CD4-positive, alpha-beta memory T cell (primary cell): ENCODE measurements around the gene CEP70. TPM values are rescaled to one million over a fixed set of nuclear protein-coding genes. Genes with fewer than 3 reads are reported as not detected.
"Not testable (repeated sequence)": the region's sequence is repeated elsewhere in the genome, so short reads cannot be mapped to it uniquely, and the experiment has no call there.

ENCODE experiments used
- CTCF ChIA-PET: fragments of 350-600 bp; sonication (Branson Sonifier 250); formaldehyde crosslinking; loops from one replicate; lab custom pipeline; 2021; ENCODE audit warnings: inconsistent platforms; ENCODE audit not compliant: partially characterized antibody; lab: Charles Lee
- POLR2A ChIA-PET: fragments of 350-600 bp; sonication (Branson Sonifier 250); formaldehyde crosslinking; loops from one replicate; lab custom pipeline; 2021; ENCODE audit not compliant: partially characterized antibody; lab: Charles Lee
- DNase-seq, 5 donors: peaks; one replicate each; pipeline versions ENCODE4 v3.0.0 to v3.0.0-alpha.2; 2020 to 2022; ENCODE audit warnings: mixed read lengths in 1 of 5
- H3K27ac ChIP-seq: one replicate; pipeline ENCODE4 v1.7.0; 2013; ENCODE audit warnings: low read depth, low read length
- H3K27me3 ChIP-seq: 2 replicates; pipeline ENCODE4 v1.7.0; 2013; ENCODE audit warnings: mild to moderate bottlenecking, low read length, moderate library complexity; ENCODE audit not compliant: insufficient read depth
- H3K36me3 ChIP-seq: 2 replicates; pipeline ENCODE4 v1.7.0; 2013; ENCODE audit warnings: mild to moderate bottlenecking, low read length, moderate library complexity; ENCODE audit not compliant: insufficient read depth
- H3K4me1 ChIP-seq: 2 replicates; pipeline ENCODE4 v1.7.0; 2013; ENCODE audit warnings: mild to moderate bottlenecking, low read length, moderate library complexity; ENCODE audit not compliant: insufficient read depth
- H3K4me3 ChIP-seq, 2 donors: one replicate each; pipeline ENCODE4 v1.7.0; 2013; ENCODE audit warnings: low read length in 2 of 2, mild to moderate bottlenecking in 1 of 2
- H3K9me3 ChIP-seq, 2 donors: one replicate each; pipeline ENCODE4 v1.7.0; 2013; ENCODE audit warnings: low read length in 2 of 2, control low read depth in 1 of 2; ENCODE audit not compliant: control insufficient read depth in 1 of 2
- H3K27ac Mint-ChIP-seq, 7 donors: one replicate each; pipeline ENCODE4 v1.8.0; 2020 to 2021; ENCODE audit warnings: mixed read lengths in 7 of 7, mild to moderate bottlenecking in 6 of 7, inconsistent platforms in 3 of 7, moderate library complexity in 3 of 7
- H3K27me3 Mint-ChIP-seq, 2 donors: one replicate each; pipeline ENCODE4 v1.8.0; 2020 to 2021; ENCODE audit warnings: mixed read lengths in 2 of 2
- H3K36me3 Mint-ChIP-seq, 2 donors: one replicate each; pipeline ENCODE4 v1.8.0; 2020 to 2021; ENCODE audit warnings: mixed read lengths in 2 of 2, inconsistent platforms in 1 of 2, mild to moderate bottlenecking in 1 of 2
- H3K4me1 Mint-ChIP-seq, 4 donors: one replicate each; pipeline ENCODE4 v1.8.0; 2020 to 2021; ENCODE audit warnings: mixed read lengths in 4 of 4, mild to moderate bottlenecking in 1 of 4
- H3K4me3 Mint-ChIP-seq, 8 donors: one replicate each; pipeline ENCODE4 v1.8.0; 2020 to 2021; ENCODE audit warnings: mixed read lengths in 8 of 8, mild to moderate bottlenecking in 7 of 8, moderate library complexity in 6 of 8, inconsistent platforms in 3 of 8
- H3K9me3 Mint-ChIP-seq, 8 donors: one replicate each; pipeline ENCODE4 v1.8.0; 2020 to 2021; ENCODE audit warnings: mixed read lengths in 8 of 8, mild to moderate bottlenecking in 5 of 8, inconsistent platforms in 3 of 8, moderate library complexity in 1 of 8
- intact Hi-C: fragments of 100-400 bp; cut with micrococcal nuclease; formaldehyde crosslinking; loops from one replicate; pipeline ENCODE4 v1.15.1; 2023
- polyA plus RNA-seq, 2 donors: library from polyadenylated mRNA; unstranded; fragments of 300-500 nt; fragmentation: Illumina TruSeq; gene quantifications; one replicate each; pipeline ENCODE4 v1.2.3, GENCODE V29; 2021
- total RNA-seq, 2 experiments: library from RNA; stranded (reverse); gene quantifications; one replicate each; pipeline ENCODE4 v1.2.3, GENCODE V29; 2021

CEP70 gene
- total and polyA plus RNA-seq, 4 experiments from 2014 or later, result 6.7 to 28.0 (median 17.2) TPM

DNA sequence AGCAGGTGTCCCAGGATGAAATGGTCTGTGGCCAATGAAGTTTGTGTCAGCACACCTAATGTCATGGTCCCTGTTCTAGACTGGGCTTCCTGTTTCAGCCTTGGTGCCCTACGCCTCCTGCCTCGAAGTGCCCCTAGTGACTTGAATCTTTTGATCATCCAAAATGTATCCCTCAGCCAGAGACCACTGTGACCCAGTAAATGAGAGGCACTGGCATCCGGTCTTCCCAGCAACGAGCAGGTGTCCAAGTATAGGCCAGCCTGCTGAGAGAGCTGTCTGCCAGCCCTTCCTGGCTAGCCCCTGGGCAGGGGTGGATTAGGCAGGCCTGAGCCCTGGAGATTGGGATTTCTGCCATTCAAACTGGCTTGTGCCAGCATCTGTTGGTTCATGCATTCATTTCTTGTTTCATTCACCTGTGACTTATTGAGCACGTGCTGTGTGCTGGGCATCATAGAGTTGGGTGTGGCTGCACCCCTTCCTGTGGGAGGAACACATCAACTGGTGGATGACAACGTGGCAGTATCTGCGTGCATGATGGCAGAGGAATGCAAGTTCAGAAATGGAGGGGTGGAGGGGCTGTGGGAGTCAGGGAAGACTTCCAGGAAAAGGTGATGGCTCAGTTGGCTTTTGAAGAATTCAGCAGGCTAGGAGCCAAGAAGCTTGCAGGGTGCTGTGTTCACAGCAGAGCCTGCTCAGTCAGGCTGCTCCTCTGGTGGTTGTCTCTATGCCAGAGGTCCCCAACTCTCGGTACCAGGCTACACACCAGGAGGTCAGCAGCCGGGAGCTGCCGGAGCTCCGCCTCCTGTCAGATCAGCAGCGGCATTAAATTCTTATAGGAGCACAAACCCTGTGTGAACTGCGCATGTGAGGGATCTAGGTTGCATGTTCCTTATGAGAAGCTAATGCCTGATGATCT is 138.0 kb downstream of the CEP70 start:
- DNase-seq, result no peak
- Histone ChIP-seq H3K9me3 (no peaks in the 10 kb centered on the region), H3K4me3 (no peak overlapping the region), H3K4me1 (peaks cover 7% of the 10 kb centered on the region), H3K36me3 (no peaks in the 10 kb centered on the region), H3K27me3 (no peaks in the 10 kb centered on the region), H3K27ac (no peak overlapping the region)
- CTCF ChIA-PET, result interaction anchor here (1.2 kb wide), 2 partner anchors 10 to 38 kb away, joined by 3 read pairs; no protein-coding TSS in a partner anchor
- intact Hi-C loops, result no loop called here
- peaks cover 0 to 4% of the 10 kb centered on the region in 2 donors for H3K27me3 Mint-ChIP-seq
- peak overlapping the region in 1 of 7 donors; percentile 27 for H3K27ac Mint-ChIP-seq
- peaks cover 3 to 16% (median 10%) of the 10 kb centered on the region in 4 donors for H3K4me1 Mint-ChIP-seq
- POLR2A ChIA-PET, result no interaction called here
- H3K9me3 Mint-ChIP-seq, result peaks cover 0 to 2% (median 0%) of the 10 kb centered on the region in 8 donors
- no peak overlapping the region for H3K4me3 Mint-ChIP-seq
- no peaks in the 10 kb centered on the region for H3K36me3 Mint-ChIP-seq

DNA sequence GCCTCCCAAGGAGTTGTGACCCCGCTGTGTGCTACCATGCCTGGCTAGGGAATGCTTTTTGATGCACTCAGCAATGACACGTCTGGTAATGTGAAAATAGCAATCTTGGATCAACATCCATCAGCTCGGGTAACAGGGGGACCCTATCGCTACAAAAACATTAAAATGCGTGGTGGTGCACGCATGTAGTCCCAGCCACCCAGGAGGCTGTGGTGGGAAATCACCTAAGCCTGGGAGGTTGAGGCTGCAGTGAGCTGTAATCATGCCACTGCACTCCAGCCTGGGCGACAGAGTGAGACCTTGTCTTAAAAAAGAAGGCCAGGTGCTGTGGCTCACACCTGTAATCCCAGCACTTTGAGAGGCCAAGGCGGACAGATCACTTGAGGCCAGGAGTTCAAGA is 140.1 kb downstream of the CEP70 start:
- CTCF ChIA-PET, result not testable (repeated sequence)

DNA sequence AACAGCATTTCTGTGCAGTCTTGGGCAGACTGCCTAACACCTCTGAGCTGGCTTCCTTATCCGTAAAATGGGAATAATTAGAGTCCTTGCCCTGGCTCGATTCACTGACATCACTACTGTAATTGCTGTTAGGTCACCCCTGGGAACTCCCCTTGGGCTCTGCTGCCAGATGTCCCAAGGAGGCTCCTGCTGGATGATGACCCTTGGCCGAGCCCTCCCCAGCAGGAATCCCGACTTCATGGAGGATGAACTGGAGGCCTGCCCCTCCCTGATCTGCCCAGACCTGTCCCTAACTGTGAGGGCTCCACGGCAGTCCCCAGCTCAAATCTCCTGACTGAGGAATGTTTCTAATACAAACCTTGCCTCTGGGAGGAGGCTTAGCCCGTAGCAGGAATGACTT is 141.6 kb downstream of the CEP70 start:
- Mint-ChIP-seq H3K4me3 (no peak overlapping the region), H3K4me1 (peaks cover 3 to 16% (median 10%) of the 10 kb centered on the region in 4 donors), H3K9me3 (peaks cover 0 to 2% (median 0%) of the 10 kb centered on the region in 8 donors), H3K27me3 (peaks cover 0 to 4% of the 10 kb centered on the region in 2 donors), H3K27ac (no peak overlapping the region), H3K36me3 (no peaks in the 10 kb centered on the region)
- ChIA-PET POLR2A (no interaction called here), CTCF (no interaction called here)
- Histone ChIP-seq H3K36me3 (no peaks in the 10 kb centered on the region), H3K4me3 (no peak overlapping the region), H3K9me3 (no peaks in the 10 kb centered on the region), H3K27me3 (no peaks in the 10 kb centered on the region), H3K4me1 (peaks cover 7% of the 10 kb centered on the region), H3K27ac (no peak overlapping the region)
- DNase-seq, result no peak
- intact Hi-C loops, result no loop called here

More for the DNA sequence above, 140.1 kb downstream of the CEP70 start:
- H3K27me3 Mint-ChIP-seq, H3K9me3 Mint-ChIP-seq, H3K9me3 ChIP-seq, H3K4me3 ChIP-seq, H3K27ac ChIP-seq, H3K4me1 ChIP-seq, H3K27ac Mint-ChIP-seq, H3K27me3 ChIP-seq, H3K4me3 Mint-ChIP-seq, intact Hi-C loops, DNase-seq, H3K36me3 Mint-ChIP-seq, POLR2A ChIA-PET, H3K36me3 ChIP-seq: not testable (repeated sequence)
- H3K4me1 Mint-ChIP-seq, result peaks cover 3 to 16% (median 10%) of the 10 kb centered on the region in 4 donors

DNA sequence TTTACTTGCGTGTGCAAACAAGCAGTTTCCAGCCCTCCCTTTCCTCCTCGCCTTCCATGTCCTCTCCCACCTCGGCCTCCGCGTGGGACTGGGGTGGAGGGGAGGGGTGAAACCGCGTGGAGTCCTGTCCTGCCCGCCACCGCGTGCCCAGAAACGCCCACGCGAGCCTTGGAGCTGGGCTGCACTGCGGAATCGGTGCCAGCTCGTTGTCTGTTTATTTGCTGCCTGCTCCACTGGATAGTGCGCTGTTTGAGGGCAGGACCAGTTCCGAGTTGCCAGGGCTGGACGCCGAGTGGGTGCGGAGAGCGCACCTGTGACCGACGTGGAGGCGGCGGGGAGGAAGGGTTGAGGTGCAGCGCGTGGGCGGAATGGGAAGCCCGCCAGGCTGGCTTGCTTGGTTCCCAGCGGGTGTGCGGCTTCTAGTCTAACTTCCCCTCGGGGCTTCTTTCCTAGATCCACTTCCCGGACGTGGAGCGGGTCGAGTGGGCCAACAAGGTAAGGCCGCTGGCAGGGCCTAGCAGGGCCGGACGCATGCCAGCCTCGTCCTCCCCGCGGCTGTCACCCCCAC is 142.4 kb downstream of the CEP70 start:
- no peaks in the 10 kb centered on the region for H3K27me3 Mint-ChIP-seq
- POLR2A ChIA-PET, result interaction anchor here (0.6 kb wide), 1 partner anchor 1078 kb away, joined by 3 read pairs; no protein-coding TSS in a partner anchor
- no peak overlapping the region for H3K27ac Mint-ChIP-seq
- Histone ChIP-seq H3K4me3 (no peak overlapping the region), H3K36me3 (no peaks in the 10 kb centered on the region), H3K27ac (no peak overlapping the region), H3K27me3 (no peaks in the 10 kb centered on the region), H3K4me1 (peaks cover 7% of the 10 kb centered on the region), H3K9me3 (no peaks in the 10 kb centered on the region)
- CTCF ChIA-PET, result no interaction called here
- peaks cover 2 to 11% (median 10%) of the 10 kb centered on the region in 4 donors for H3K4me1 Mint-ChIP-seq
- H3K36me3 Mint-ChIP-seq, result no peaks in the 10 kb centered on the region
- peaks cover 0 to 2% (median 0%) of the 10 kb centered on the region in 8 donors for H3K9me3 Mint-ChIP-seq
- no peak overlapping the region for H3K4me3 Mint-ChIP-seq
- intact Hi-C loops, result no loop called here
- no peak for DNase-seq

DNA sequence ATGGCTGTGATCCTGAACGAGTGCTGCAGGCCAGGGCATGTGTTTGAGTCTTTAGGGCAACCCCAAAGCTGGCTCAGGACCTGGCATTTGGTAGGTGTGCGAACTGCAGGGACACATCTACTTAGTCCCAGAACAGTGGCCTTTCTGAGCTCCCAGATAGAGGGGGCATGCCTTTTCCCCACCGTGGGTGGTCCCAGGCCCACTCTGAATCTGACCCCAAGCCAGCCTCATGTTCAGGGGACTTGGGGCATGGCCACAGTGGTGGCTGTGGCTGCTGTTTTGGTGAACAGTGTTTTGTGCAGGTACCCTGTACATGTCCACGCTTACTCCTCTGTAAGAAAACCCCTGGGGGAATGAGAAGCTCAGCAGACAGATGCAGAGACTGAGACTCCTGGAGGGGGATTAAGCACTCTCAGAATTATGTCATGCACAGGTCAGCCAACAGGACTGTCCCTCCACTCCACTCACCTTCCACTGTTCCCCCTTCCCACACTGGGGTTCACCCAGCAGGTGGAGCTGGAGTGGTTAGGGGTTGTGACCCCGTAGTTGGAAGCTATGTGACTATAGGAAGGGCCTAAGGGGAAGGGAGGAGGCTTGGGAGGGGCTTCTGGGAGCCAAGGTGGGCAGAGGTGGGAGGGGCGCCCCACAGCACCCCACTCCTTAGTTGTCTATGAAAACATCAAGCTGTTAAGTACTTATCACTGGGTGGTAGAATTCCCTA is 143.2 kb downstream of the CEP70 start:
- Mint-ChIP-seq H3K4me1 (peaks cover 0 to 7% (median 4%) of the 10 kb centered on the region in 4 donors), H3K4me3 (no peak overlapping the region), H3K27me3 (no peaks in the 10 kb centered on the region), H3K27ac (no peak overlapping the region), H3K36me3 (no peaks in the 10 kb centered on the region), H3K9me3 (no peaks in the 10 kb centered on the region)
- Histone ChIP-seq H3K27me3 (no peaks in the 10 kb centered on the region), H3K36me3 (no peaks in the 10 kb centered on the region), H3K27ac (no peak overlapping the region), H3K4me1 (peaks cover 2% of the 10 kb centered on the region), H3K4me3 (no peak overlapping the region), H3K9me3 (no peaks in the 10 kb centered on the region)
- ChIA-PET POLR2A (no interaction called here), CTCF (no interaction called here)
- DNase-seq, result no peak
- intact Hi-C loops, result no loop called here

DNA sequence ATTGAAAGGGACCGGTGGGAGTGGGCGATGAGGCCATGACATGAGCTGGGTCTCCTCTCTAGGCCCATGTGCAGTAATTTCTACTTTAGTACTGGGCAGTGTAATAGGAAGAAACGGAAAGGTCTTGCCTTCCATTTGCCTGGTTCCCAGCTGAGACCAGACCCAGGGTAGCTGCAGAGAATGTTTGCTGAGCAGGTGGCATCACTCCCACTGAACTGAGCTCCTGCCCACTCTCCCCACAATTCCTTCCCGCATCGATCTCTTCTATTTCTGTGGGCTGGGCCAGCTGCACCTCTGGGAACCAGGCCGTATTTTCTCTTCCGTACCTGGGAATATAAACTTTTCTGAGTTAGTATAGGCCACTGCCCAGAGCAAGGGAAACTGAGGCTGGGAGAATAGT is 143.9 kb downstream of the CEP70 start:
- H3K9me3 ChIP-seq, result no peaks in the 10 kb centered on the region
- peak overlapping the region in 1 of 7 donors; percentile 9 for H3K27ac Mint-ChIP-seq
- intact Hi-C loops, result no loop called here
- no peaks in the 10 kb centered on the region for H3K36me3 ChIP-seq
- CTCF ChIA-PET, result interaction anchor here (0.8 kb wide), 1 partner anchor 36 kb away, joined by 5 read pairs; no protein-coding TSS in a partner anchor
- H3K4me1 ChIP-seq, result no peaks in the 10 kb centered on the region
- H3K27ac ChIP-seq, result no peak overlapping the region
- no peaks in the 10 kb centered on the region for H3K9me3 Mint-ChIP-seq
- H3K27me3 Mint-ChIP-seq, result no peaks in the 10 kb centered on the region
- no peaks in the 10 kb centered on the region for H3K27me3 ChIP-seq
- DNase-seq, result no peak
- no peak overlapping the region for H3K4me3 Mint-ChIP-seq
- H3K4me3 ChIP-seq, result no peak overlapping the region
- H3K36me3 Mint-ChIP-seq, result no peaks in the 10 kb centered on the region
- peaks cover 0 to 3% (median 0%) of the 10 kb centered on the region in 4 donors for H3K4me1 Mint-ChIP-seq
- POLR2A ChIA-PET, result no interaction called here

DNA sequence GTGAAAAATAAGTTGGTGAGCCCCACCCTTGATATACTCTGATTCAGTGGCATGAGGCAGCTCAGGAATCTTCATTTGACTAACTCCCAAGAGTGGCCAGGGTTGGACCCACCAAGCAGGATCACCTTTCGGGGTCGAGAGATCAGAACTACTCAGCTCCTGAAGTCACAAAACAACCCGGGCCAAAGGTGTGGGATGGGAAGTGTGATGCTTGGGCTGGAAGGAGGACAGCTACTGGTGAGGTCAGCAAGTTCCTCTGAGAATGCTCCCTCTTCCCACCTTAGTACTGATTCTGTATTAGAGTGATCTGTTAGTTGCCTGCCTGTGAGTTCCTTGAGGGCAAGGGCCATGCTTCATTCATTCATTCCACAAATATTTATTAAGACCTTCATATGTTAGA is 144.6 kb downstream of the CEP70 start:
- Mint-ChIP-seq H3K4me1 (peaks cover 0 to under 1% (median 0%) of the 10 kb centered on the region in 4 donors), H3K27me3 (no peaks in the 10 kb centered on the region), H3K4me3 (no peak overlapping the region), H3K9me3 (no peaks in the 10 kb centered on the region), H3K36me3 (no peaks in the 10 kb centered on the region), H3K27ac (peak overlapping the region in 1 of 7 donors; percentile 42)
- CTCF ChIA-PET, result interaction anchor here (0.8 kb wide), 1 partner anchor 35 kb away, joined by 5 read pairs; no protein-coding TSS in a partner anchor
- intact Hi-C loops, result no loop called here
- Histone ChIP-seq H3K4me1 (no peaks in the 10 kb centered on the region), H3K4me3 (no peak overlapping the region), H3K36me3 (no peaks in the 10 kb centered on the region), H3K27ac (no peak overlapping the region), H3K27me3 (no peaks in the 10 kb centered on the region), H3K9me3 (no peaks in the 10 kb centered on the region)
- POLR2A ChIA-PET, result no interaction called here
- no peak for DNase-seq
